ENCODE measurements around the gene UPF1. TPM values are rescaled to one million over a fixed set of nuclear protein-coding genes. Genes with fewer than 3 reads are reported as not detected.

Gene UPF1
- total RNA-seq, 1 donor from 2014 or later, result 75.8 TPM

DNA sequence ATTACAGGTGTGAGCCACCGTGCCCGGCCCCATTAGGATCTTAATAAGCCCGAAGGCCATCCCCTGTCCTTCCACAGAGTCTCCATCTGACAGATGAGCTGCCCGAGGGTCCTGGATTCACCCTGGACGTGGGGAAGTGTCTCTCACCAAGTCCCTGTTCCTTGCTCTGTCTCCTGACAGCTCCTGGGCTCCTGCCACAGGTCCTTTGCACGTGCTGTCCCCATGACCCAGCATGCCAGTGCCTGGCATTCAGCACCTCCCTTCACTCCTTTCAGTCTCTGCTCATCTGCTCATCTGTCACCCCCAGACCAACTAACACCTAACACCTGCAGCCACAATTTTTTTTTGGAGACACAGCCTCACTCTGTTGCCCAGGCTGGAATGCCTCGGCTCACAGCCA is 49.7 kb downstream of the UPF1 start:
- DNase-seq, result no peak
- no peak for TF ChIP-seq CTCF (IDR thresholded peaks at IDR 0.05)
- H3K27me3 ChIP-seq (ENCODE audit: low read depth), result no peaks in the 10 kb centered on the region
- intact Hi-C loops (cut with DNase I), result no loop called here
- H3K27ac ChIP-seq, result no peak overlapping the region
- H3K36me3 ChIP-seq, result no peaks in the 10 kb centered on the region
- no peak overlapping the region for H3K4me3 ChIP-seq
- no peak for ATAC-seq
- no peaks in the 10 kb centered on the region for H3K4me1 ChIP-seq
- H3K9me3 ChIP-seq, result no peaks in the 10 kb centered on the region

DNA sequence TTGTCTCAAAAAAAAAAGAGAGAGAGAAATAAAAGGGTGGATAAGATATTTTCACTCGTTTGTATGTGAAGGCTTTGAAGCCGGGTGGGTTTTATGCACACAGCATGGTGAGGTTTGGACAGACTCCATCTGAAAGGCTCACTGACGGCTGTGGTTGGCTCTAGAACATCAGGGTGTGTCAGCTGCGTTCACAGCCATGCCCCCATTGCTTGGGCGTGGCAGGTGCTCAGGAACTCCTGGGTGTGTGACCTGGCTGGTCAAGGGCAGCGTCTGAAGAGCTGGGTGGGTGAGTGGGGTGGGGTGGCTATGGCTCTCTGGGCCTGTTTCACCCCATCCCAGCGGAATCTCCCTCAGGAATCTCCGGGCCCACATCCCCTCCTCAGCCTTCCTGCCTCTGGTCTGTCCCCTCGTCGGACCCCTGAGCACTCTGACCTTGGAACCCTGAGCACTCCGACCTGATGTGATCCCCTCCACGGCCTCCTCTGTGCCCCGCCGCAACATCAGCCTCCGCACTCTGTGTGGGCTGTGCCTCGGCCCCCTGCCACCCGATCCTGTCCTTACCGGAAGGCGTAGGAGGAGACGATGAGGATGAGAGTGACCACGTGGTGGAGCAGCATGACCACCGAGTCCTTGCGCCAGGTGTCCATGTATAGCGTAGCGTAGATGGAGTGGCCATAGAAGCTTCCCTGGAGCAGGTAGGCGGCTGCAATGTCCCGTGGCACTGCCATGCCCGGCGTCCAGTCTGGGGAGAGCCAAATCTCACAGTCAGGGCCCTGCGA is 52.0 kb downstream of the UPF1 start:
- ATAC-seq (no peak), DNase-seq (no peak)
- Histone ChIP-seq H3K27ac (no peak overlapping the region), H3K4me1 (no peaks in the 10 kb centered on the region), H3K9me3 (no peaks in the 10 kb centered on the region), H3K36me3 (no peaks in the 10 kb centered on the region), H3K4me3 (no peak overlapping the region), H3K27me3 (ENCODE audit: low read depth) (no peaks in the 10 kb centered on the region)
- intact Hi-C loops (cut with DNase I), result no loop called here
- no peak for TF ChIP-seq CTCF (IDR thresholded peaks at IDR 0.05)

- intact Hi-C loops (cut with DNase I), result no loop called here
- ATAC-seq, result no peak
- no peak for DNase-seq
Measured at GRCh38 chr19:18886972-18887371, 55.2 kb downstream of the UPF1 start.

GRCh38 chr19:18889949-18890745 is 58.4 kb downstream of the UPF1 start:
- Histone ChIP-seq H3K4me3 (no peak overlapping the region), H3K9me3 (no peaks in the 10 kb centered on the region), H3K27me3 (ENCODE audit: low read depth) (peaks cover 18% of the 10 kb centered on the region), H3K27ac (no peak overlapping the region), H3K4me1 (peaks cover 11% of the 10 kb centered on the region), H3K36me3 (no peaks in the 10 kb centered on the region)
- DNase-seq, result no peak
- intact Hi-C loops (cut with DNase I), result no loop called here
- no peak for ATAC-seq
- no peak for TF ChIP-seq CTCF (IDR thresholded peaks at IDR 0.05)

More at GRCh38 chr19:18886972-18887371, 55.2 kb downstream of the UPF1 start:
- no peaks in the 10 kb centered on the region for H3K9me3 ChIP-seq
- no peaks in the 10 kb centered on the region for H3K36me3 ChIP-seq
- no peak overlapping the region for H3K4me3 ChIP-seq
- no peaks in the 10 kb centered on the region for H3K4me1 ChIP-seq
- H3K27me3 ChIP-seq (ENCODE audit: low read depth), result no peaks in the 10 kb centered on the region
- TF ChIP-seq CTCF (IDR thresholded peaks at IDR 0.05), result no peak
- H3K27ac ChIP-seq, result no peak overlapping the region

GRCh38 chr19:18893587-18894253 is 62.0 kb downstream of the UPF1 start:
- intact Hi-C loops (cut with DNase I), result no loop called here
- H3K4me3 ChIP-seq, result no peak overlapping the region
- no peak for DNase-seq

More at GRCh38 chr19:18893587-18894253, 62.0 kb downstream of the UPF1 start:
- Histone ChIP-seq H3K4me1 (peaks cover 16% of the 10 kb centered on the region), H3K27me3 (ENCODE audit: low read depth) (peaks cover 31% of the 10 kb centered on the region), H3K9me3 (no peaks in the 10 kb centered on the region), H3K27ac (no peak overlapping the region), H3K36me3 (no peaks in the 10 kb centered on the region)
- ATAC-seq, result no peak
- TF ChIP-seq CTCF (IDR thresholded peaks at IDR 0.05), result no peak
